ENCODE results near the gene KLHDC8B.
A peak's percentile ranks its signal among the peaks of the same experiment; 100 is the strongest.

Gene KLHDC8B

GRCh38 chr3:49171119-49171774, at the start of gene KLHDC8B:
Gene KLHDC8B, plus strand, starts transcription at chr3:49171598. Its CDS starts 1,172 bp downstream, at chr3:49172770.
- peak; percentile 57 for DNase-seq (ENCODE audit: low read depth)

- no peak for DNase-seq (ENCODE audit: low read depth)
Measured at GRCh38 chr3:49122022-49122421, 49.4 kb upstream of the KLHDC8B start.

- DNase-seq (ENCODE audit: low read depth): no peak
Measured at GRCh38 chr3:49122451-49122850, 48.9 kb upstream of the KLHDC8B start.

GRCh38 chr3:49122886-49123545, 48.4 kb upstream of the KLHDC8B start:
- no peak for DNase-seq (ENCODE audit: low read depth)

GRCh38 chr3:49123687-49124086, 47.7 kb upstream of the KLHDC8B start:
- DNase-seq (ENCODE audit: low read depth): no peak

- DNase-seq (ENCODE audit: low read depth): no peak
Measured at GRCh38 chr3:49124203-49124602, 47.2 kb upstream of the KLHDC8B start.

- no peak for DNase-seq (ENCODE audit: low read depth)
Measured at GRCh38 chr3:49124991-49125670, 46.3 kb upstream of the KLHDC8B start.

GRCh38 chr3:49131040-49131439, 40.4 kb upstream of the KLHDC8B start:
- DNase-seq (ENCODE audit: low read depth): no peak

- no peak for DNase-seq (ENCODE audit: low read depth)
Measured at GRCh38 chr3:49131576-49131975, 39.8 kb upstream of the KLHDC8B start.

- DNase-seq (ENCODE audit: low read depth): no peak
Measured at GRCh38 chr3:49132073-49132436, 39.3 kb upstream of the KLHDC8B start.

- peak; percentile 73 for DNase-seq (ENCODE audit: low read depth)
Measured at GRCh38 chr3:49132437-49133225, 38.8 kb upstream of the KLHDC8B start, which contains the start of gene LAMB2. Gene LAMB2, minus strand, starts transcription at chr3:49133050. Its CDS starts 183 bp downstream, at chr3:49132867.

GRCh38 chr3:49133226-49133951, 38.0 kb upstream of the KLHDC8B start:
- peak; percentile 86 for DNase-seq (ENCODE audit: low read depth)

GRCh38 chr3:49134471-49135265, 36.7 kb upstream of the KLHDC8B start:
- DNase-seq (ENCODE audit: low read depth): no peak

- DNase-seq (ENCODE audit: low read depth): no peak
Measured at GRCh38 chr3:49135499-49135898, 35.9 kb upstream of the KLHDC8B start.

- no peak for DNase-seq (ENCODE audit: low read depth)
Measured at GRCh38 chr3:49140080-49140479, 31.3 kb upstream of the KLHDC8B start.

- no peak for DNase-seq (ENCODE audit: low read depth)
Measured at GRCh38 chr3:49148159-49148558, 23.2 kb upstream of the KLHDC8B start.

GRCh38 chr3:49151610-49152009, 19.8 kb upstream of the KLHDC8B start:
- no peak for DNase-seq (ENCODE audit: low read depth)

GRCh38 chr3:49153349-49153912, 18.0 kb upstream of the KLHDC8B start:
- DNase-seq (ENCODE audit: low read depth): no peak

- DNase-seq (ENCODE audit: low read depth): no peak
Measured at GRCh38 chr3:49157289-49157688, 14.1 kb upstream of the KLHDC8B start.

- DNase-seq (ENCODE audit: low read depth): no peak
Measured at GRCh38 chr3:49158103-49158709, 13.2 kb upstream of the KLHDC8B start.
